Upper lobe of right lung (tissue), 1 donor: ENCODE results near the gene DOK3. TPM values are rescaled to one million over a fixed set of nuclear protein-coding genes. Genes with fewer than 3 reads are reported as not detected.

Source experiments
- ATAC-seq: fragments of 200-7000 bp; cut with Tn5 transposase; one replicate; pipeline ENCODE4 v1.9.1; 2020; ENCODE audit warnings: mild to moderate bottlenecking, moderate library complexity
- DNase-seq: peaks from one replicate; pipeline ENCODE4 v3.0.0-alpha.2; 2020
- H3K27ac ChIP-seq: fragments of 200-600 bp; one replicate; pipeline ENCODE4 v1.8.0; 2022
- H3K27me3 ChIP-seq: fragments of 200-600 bp; one replicate; pipeline ENCODE4 v1.8.0; 2022; ENCODE audit warnings: mild to moderate bottlenecking
- H3K36me3 ChIP-seq: fragments of 200-600 bp; one replicate; pipeline ENCODE4 v1.8.0; 2022
- H3K4me1 ChIP-seq: fragments of 200-600 bp; one replicate; pipeline ENCODE4 v1.8.0; 2022
- H3K4me3 ChIP-seq: fragments of 200-600 bp; one replicate; pipeline ENCODE4 v1.8.0; 2022; ENCODE audit warnings: mild to moderate bottlenecking
- H3K9me3 ChIP-seq: fragments of 200-600 bp; one replicate; pipeline ENCODE4 v1.8.0; 2022
- CTCF ChIP-seq: fragments of 200-600 bp; IDR thresholded peaks from one replicate; pipeline ENCODE4 v1.8.0; 2022; ENCODE audit warnings: antibody characterized with exemption
- intact Hi-C: fragments of 100-400 bp; cut with DNase I; formaldehyde crosslinking; loops from one replicate; pipeline ENCODE4 v1.11.0; 2022
- total RNA-seq: library from RNA; stranded (reverse); fragmentation: NEBNext Ultra II Directional; extraction: Animal tissue kit (Norgen Biotek cat#: 25700); gene quantifications from one replicate; pipeline ENCODE4 v1.2.1, GENCODE V29; 2021
- donor health status: DM: no; HTN: yes; CAD: no; lungs with severe emphysema.

The DOK3 gene
- total RNA-seq, 1 donor from 2014 or later: 45.6 TPM

DNA sequence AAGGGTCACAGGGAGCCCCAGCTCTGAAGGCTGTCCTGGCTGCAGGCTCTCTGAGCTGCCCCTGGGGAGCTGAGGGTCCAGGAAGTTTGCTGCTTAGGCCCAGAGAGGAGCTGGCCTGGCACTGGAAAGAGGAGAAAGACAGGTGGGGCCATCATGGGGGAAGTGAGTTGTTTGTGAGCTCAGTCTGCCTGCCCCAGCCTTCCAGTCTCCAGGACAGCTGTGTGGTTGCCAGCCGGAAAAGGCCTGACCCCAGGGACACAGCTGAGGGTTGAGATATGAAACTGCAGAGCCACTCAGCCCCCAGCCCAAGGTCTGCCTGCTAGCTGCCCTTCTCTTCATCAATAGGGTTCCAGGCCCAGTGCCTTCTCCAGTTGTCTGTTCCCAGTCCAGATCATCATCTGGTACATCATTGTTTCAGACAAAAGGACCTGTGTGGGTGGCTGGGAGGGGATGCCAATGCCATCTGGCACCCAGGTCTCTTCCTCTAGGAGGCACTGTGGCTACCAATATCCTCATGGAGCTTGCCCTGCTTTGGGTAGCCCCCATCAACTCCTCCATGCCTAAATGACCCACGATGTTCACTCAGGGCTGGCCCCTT, 11.4 kb upstream of the DOK3 start:
- no peak for ATAC-seq
- Histone ChIP-seq H3K27me3 (no peaks in the 10 kb centered on the region), H3K36me3 (peaks cover 63% of the 10 kb centered on the region), H3K9me3 (no peaks in the 10 kb centered on the region), H3K27ac (no peak overlapping the region), H3K4me3 (no peak overlapping the region), H3K4me1 (no peaks in the 10 kb centered on the region)
- intact Hi-C loops: no loop called here
- DNase-seq: peak; percentile 48
- TF ChIP-seq CTCF: no peak

- intact Hi-C loops: no loop called here
- DNase-seq (peak; percentile 50), ATAC-seq (no peak)
- no peak for TF ChIP-seq CTCF
- peaks cover 60% of the 10 kb centered on the region for H3K36me3 ChIP-seq
- no peaks in the 10 kb centered on the region for H3K9me3 ChIP-seq
- H3K4me3 ChIP-seq: no peak overlapping the region
- no peaks in the 10 kb centered on the region for H3K27me3 ChIP-seq
- H3K27ac ChIP-seq: no peak overlapping the region
- H3K4me1 ChIP-seq: peaks cover 7% of the 10 kb centered on the region
Observed at GRCh38 chr5:177520271-177520670, 10.6 kb upstream of the DOK3 start.

DNA sequence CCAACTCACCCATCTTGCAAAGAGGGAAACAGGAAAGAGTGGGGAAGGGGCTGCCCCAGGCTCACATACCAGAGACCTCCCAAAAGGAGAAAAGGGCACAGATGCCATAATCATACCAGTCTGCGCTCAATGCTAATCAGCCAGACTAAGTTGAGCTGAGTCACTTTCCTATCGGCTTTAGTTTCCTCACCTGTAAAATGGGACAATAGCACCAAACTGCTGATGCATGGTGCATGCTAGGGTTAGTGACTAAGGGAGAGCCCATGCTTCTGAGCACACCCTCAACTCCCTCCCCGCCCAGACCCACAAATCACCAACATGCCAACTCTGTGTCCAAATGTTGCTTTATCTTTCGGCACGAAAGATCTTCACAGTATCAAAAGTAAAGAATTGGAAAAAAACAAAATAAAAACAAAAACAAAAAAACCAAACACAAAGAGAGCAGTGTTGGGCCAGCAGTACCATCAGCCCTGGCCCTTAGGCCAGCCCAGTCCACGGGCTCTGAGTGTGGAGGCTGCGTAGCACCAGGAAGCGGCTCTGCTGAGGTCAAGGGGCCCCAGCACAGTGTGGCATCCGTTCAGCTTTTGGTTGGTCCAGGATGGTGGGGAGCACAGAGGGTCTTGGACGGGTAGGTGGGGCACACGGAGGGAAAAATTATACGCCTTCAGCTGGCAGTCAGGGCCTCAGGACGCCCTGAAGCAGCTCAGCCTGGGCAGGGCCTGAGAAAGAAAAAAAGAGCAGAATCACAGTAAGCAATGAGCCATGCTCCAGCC, 10.0 kb upstream of the DOK3 start:
- intact Hi-C loops: no loop called here
- Histone ChIP-seq H3K4me3 (no peak overlapping the region), H3K36me3 (peaks cover 60% of the 10 kb centered on the region), H3K27ac (no peak overlapping the region), H3K4me1 (peaks cover 8% of the 10 kb centered on the region), H3K27me3 (no peaks in the 10 kb centered on the region), H3K9me3 (no peaks in the 10 kb centered on the region)
- no peak for TF ChIP-seq CTCF
- ATAC-seq (no peak), DNase-seq (peak; percentile 59)

DNA sequence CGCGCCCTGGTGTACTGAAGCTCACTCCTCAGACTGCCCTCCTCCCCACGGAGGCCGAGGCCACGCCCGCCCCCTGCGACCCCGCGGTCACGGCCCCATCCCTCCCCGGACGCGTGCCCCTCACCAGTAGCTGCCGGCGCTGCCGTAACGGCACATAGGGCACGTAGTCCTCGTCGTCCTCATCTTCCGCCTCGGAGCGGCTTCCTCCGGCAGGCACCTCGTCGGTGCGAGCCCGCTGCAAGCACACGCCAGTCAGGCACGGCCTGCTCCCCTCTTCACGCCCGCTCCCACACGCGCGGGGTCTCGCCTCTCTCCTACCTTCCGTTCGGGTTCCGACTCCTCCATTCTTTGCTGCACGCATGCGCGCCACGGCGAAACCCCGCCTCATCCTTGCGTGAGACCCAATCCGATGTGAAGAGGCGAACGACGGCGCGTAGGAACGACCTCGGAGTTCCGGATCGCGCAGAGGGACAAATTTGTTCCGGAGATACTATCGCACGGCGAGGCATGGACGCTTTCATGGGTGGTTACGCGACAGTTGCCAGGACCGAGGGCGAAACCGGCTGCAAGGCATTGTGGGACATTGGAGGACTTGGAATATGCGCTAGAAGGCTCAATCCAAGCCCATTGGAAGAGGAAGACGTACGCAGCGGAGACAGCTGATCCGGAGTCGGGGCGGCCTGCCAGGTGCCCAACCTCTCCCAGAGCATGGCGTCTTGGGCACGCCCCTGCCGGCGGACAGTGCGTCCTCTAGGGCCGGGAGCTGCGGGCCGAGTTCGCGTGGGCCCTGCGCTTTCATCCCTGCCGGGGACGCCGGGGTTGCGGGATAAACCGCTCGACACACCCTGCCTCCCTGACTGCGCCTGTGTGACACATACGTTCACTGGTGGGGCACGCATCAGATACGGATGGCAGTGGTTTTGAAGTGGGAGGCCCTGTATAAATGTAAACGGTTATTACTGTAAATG, 7.3 kb upstream of the DOK3 start, which contains the start of gene DDX41:
Gene DDX41, minus strand, starts transcription at position 361 of the 968 bp plus-strand sequence. Its CDS starts 16 bp downstream, at position 345.
- Histone ChIP-seq H3K27me3 (no peaks in the 10 kb centered on the region), H3K4me3 (peak within 1 kb of the TSS; percentile 95), H3K4me1 (peaks cover 8% of the 10 kb centered on the region), H3K27ac (peak within 1 kb of the TSS; percentile 85), H3K9me3 (no peaks in the 10 kb centered on the region), H3K36me3 (peaks cover 67% of the 10 kb centered on the region)
- DNase-seq: peak; percentile 97
- intact Hi-C loops: no loop called here
- no peak for TF ChIP-seq CTCF
- peak; percentile 94 for ATAC-seq

DNA sequence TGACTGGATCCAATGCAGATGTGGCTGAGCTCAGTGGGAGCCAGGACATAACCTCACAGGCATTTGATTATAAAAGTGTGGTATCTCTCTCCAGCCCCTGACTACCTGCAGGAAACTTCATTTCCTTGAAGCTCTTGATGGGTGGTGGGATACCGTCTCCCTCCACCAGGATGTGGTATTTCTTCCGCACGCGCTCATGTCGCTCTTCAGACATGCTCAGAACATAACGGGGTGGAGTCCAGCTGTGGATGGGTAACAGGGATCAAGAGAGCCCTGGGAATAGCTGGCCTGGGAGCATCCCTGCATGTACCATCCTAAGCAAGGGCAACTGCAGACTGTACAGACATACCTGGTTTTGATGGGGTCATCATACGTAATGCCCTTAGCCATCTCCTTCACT, 6.0 kb upstream of the DOK3 start:
- DNase-seq (no peak), ATAC-seq (no peak)
- H3K27ac ChIP-seq: no peak overlapping the region
- H3K4me3 ChIP-seq: peak overlapping the region; percentile 95
- intact Hi-C loops: no loop called here
- H3K27me3 ChIP-seq: no peaks in the 10 kb centered on the region
- H3K36me3 ChIP-seq: peaks cover 67% of the 10 kb centered on the region
- no peaks in the 10 kb centered on the region for H3K9me3 ChIP-seq
- peaks cover 8% of the 10 kb centered on the region for H3K4me1 ChIP-seq
- TF ChIP-seq CTCF: no peak
